Left ventricle myocardium inferior (tissue), 1 donor: ENCODE measurements around the gene MAMSTR. TPM values are rescaled to one million over a fixed set of nuclear protein-coding genes. Genes with fewer than 3 reads are reported as not detected.

Experiments
- DNase-seq: peaks from one replicate; pipeline ENCODE4 v3.0.0-alpha.2; 2020
- H3K27ac ChIP-seq: fragments of 200-600 bp; replicated peaks from 2 replicates; pipeline ENCODE4 v1.8.0; 2021
- H3K27me3 ChIP-seq: fragments of 200-600 bp; 2 replicates; pipeline ENCODE4 v1.8.0; 2021; ENCODE audit warnings: low read depth
- H3K36me3 ChIP-seq: fragments of 200-600 bp; 2 replicates; pipeline ENCODE4 v1.8.0; 2021
- H3K4me1 ChIP-seq: fragments of 200-600 bp; 2 replicates; pipeline ENCODE4 v1.8.0; 2021
- H3K4me3 ChIP-seq: fragments of 200-600 bp; 2 replicates; pipeline ENCODE4 v1.8.0; 2021; ENCODE audit warnings: mild to moderate bottlenecking, moderate library complexity
- H3K9me3 ChIP-seq: fragments of 200-600 bp; replicated peaks from 2 replicates; pipeline ENCODE4 v1.8.0; 2021
- intact Hi-C: fragments of 100-400 bp; cut with micrococcal nuclease; formaldehyde crosslinking; loops from one replicate; pipeline ENCODE4 v1.11.0; 2022
- total RNA-seq: library from RNA; stranded (reverse); fragmentation: NEBNext Ultra II Directional; extraction: Animal tissue kit (Norgen Biotek cat#: 25700); gene quantifications from one replicate; pipeline ENCODE4 v1.2.1, GENCODE V29; 2021
- TF ChIP-seq, protein P1 (sequence below): fragments of 200-600 bp; IDR thresholded peaks from 2 replicates; pipeline ENCODE4 v1.8.0; 2021; ENCODE audit warnings: antibody characterized with exemption, mild to moderate bottlenecking, borderline replicate concordance
- donor health status: DM: no; HTN: yes; CAD: no; lungs with severe emphysema.

The MAMSTR gene
- total RNA-seq, 1 donor from 2014 or later = 1.8 TPM

- TF ChIP-seq, protein P1, sequence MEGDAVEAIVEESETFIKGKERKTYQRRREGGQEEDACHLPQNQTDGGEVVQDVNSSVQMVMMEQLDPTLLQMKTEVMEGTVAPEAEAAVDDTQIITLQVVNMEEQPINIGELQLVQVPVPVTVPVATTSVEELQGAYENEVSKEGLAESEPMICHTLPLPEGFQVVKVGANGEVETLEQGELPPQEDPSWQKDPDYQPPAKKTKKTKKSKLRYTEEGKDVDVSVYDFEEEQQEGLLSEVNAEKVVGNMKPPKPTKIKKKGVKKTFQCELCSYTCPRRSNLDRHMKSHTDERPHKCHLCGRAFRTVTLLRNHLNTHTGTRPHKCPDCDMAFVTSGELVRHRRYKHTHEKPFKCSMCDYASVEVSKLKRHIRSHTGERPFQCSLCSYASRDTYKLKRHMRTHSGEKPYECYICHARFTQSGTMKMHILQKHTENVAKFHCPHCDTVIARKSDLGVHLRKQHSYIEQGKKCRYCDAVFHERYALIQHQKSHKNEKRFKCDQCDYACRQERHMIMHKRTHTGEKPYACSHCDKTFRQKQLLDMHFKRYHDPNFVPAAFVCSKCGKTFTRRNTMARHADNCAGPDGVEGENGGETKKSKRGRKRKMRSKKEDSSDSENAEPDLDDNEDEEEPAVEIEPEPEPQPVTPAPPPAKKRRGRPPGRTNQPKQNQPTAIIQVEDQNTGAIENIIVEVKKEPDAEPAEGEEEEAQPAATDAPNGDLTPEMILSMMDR = no peak
- peak; percentile 72 for DNase-seq
- H3K27me3 ChIP-seq = peaks cover 35% of the 10 kb centered on the region
- H3K4me1 ChIP-seq = peaks cover 37% of the 10 kb centered on the region
- H3K9me3 ChIP-seq = no peaks in the 10 kb centered on the region
- H3K36me3 ChIP-seq = peaks cover 8% of the 10 kb centered on the region
- intact Hi-C loops = no loop called here
- peak within 1 kb of the TSS; percentile 86 for H3K27ac ChIP-seq
- peak within 1 kb of the TSS; percentile 64 for H3K4me3 ChIP-seq
Measured at GRCh38 chr19:48752496-48753365, 33.2 kb upstream of the MAMSTR start, which contains the start of gene FUT1. Gene FUT1, minus strand, starts transcription at chr19:48752641. Its CDS starts 1,360 bp downstream, at chr19:48751281.

- TF ChIP-seq, protein P1 = no peak
- H3K9me3 ChIP-seq = no peaks in the 10 kb centered on the region
- intact Hi-C loops = no loop called here
- peaks cover 8% of the 10 kb centered on the region for H3K36me3 ChIP-seq
- peak overlapping the region; percentile 64 for H3K4me3 ChIP-seq
- no peak for DNase-seq
- H3K27ac ChIP-seq = peak overlapping the region; percentile 86
- peaks cover 35% of the 10 kb centered on the region for H3K27me3 ChIP-seq
- peaks cover 43% of the 10 kb centered on the region for H3K4me1 ChIP-seq
Measured at GRCh38 chr19:48751845-48752495, 32.4 kb upstream of the MAMSTR start.

- H3K4me1 ChIP-seq = peaks cover 53% of the 10 kb centered on the region
- H3K27me3 ChIP-seq = peaks cover 41% of the 10 kb centered on the region
- no peak for DNase-seq
- H3K9me3 ChIP-seq = no peaks in the 10 kb centered on the region
- peak overlapping the region; percentile 64 for H3K4me3 ChIP-seq
- peaks cover 8% of the 10 kb centered on the region for H3K36me3 ChIP-seq
- intact Hi-C loops = no loop called here
- H3K27ac ChIP-seq = peak overlapping the region; percentile 86
- TF ChIP-seq, protein P1 = no peak
Measured at GRCh38 chr19:48750771-48751504, 31.4 kb upstream of the MAMSTR start.

DNA sequence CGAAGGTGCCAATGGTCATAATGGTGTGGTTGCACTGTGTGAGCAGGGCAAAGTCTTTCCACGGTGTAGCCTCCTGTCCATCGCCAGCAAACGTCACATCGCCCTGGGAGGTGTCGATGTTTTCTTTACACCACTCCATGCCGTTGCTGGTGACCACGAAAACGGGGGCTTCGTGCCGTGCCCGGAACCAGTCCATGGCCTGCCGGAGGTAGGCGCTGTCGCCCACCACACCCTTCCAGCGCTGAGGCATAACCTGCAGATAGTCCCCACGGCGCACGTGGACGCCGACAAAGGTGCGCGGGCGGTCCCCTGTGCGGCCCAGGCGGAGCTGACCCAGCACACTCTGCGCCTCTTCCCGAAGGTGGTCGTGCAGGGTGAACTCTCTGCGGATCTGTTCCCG lies 30.8 kb upstream of the MAMSTR start:
- Histone ChIP-seq H3K36me3 (peaks cover 8% of the 10 kb centered on the region), H3K27ac (no peak overlapping the region), H3K4me1 (peaks cover 48% of the 10 kb centered on the region), H3K4me3 (peak overlapping the region; percentile 64), H3K9me3 (no peaks in the 10 kb centered on the region), H3K27me3 (peaks cover 46% of the 10 kb centered on the region)
- TF ChIP-seq, protein P1 = no peak
- intact Hi-C loops = no loop called here
- no peak for DNase-seq

GRCh38 chr19:48749571-48750198 lies 30.2 kb upstream of the MAMSTR start:
- intact Hi-C loops = loop anchor here (10.0 kb wide), 1 partner anchor 105 kb away; the partner anchor contains the start of gene CA11
- no peak overlapping the region for H3K4me3 ChIP-seq

More at GRCh38 chr19:48749571-48750198, 30.2 kb upstream of the MAMSTR start:
- H3K27me3 ChIP-seq = peaks cover 46% of the 10 kb centered on the region
- H3K27ac ChIP-seq = no peak overlapping the region
- H3K36me3 ChIP-seq = peaks cover 8% of the 10 kb centered on the region
- TF ChIP-seq, protein P1 = no peak
- no peaks in the 10 kb centered on the region for H3K9me3 ChIP-seq
- no peak for DNase-seq
- peaks cover 45% of the 10 kb centered on the region for H3K4me1 ChIP-seq
